ENCODE results near the gene NUPR1. TPM values are rescaled to one million over a fixed set of nuclear protein-coding genes. Genes with fewer than 3 reads are reported as not detected.

Gene NUPR1
- total RNA-seq, 2 experiments from 2014 or later, result not detected

DNA sequence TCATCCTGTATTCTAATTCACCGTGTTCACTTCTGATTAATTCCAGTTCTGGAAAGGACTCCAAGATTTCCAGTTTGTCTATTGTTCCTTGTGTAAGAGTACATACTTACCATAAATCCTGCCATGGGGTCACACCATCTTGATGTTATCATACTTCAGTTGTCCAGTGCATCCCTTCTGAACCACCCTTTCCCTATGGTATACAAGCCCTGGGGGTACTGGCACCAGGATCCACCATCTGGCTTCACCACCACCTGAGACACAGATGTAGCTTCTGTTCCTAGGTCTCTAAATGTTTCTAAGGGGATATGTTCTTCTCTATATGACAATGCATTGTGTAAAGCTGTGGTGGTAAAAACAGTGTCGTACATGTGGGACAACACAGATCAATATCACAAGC lies 36.2 kb upstream of the NUPR1 start:
- TF ChIP-seq, protein P1, sequence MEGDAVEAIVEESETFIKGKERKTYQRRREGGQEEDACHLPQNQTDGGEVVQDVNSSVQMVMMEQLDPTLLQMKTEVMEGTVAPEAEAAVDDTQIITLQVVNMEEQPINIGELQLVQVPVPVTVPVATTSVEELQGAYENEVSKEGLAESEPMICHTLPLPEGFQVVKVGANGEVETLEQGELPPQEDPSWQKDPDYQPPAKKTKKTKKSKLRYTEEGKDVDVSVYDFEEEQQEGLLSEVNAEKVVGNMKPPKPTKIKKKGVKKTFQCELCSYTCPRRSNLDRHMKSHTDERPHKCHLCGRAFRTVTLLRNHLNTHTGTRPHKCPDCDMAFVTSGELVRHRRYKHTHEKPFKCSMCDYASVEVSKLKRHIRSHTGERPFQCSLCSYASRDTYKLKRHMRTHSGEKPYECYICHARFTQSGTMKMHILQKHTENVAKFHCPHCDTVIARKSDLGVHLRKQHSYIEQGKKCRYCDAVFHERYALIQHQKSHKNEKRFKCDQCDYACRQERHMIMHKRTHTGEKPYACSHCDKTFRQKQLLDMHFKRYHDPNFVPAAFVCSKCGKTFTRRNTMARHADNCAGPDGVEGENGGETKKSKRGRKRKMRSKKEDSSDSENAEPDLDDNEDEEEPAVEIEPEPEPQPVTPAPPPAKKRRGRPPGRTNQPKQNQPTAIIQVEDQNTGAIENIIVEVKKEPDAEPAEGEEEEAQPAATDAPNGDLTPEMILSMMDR (IDR thresholded peaks at IDR 0.05), result no peak
- H3K27me3 ChIP-seq (ENCODE audit: control insufficient read depth in 1 of 2, insufficient read depth in 2 of 2, low read length in 2 of 2), result no peaks in the 10 kb centered on the region
- H3K27ac ChIP-seq (ENCODE audit: low read depth in 1 of 2, low read length in 2 of 2), result no peak overlapping the region
- Mint-ChIP-seq H3K36me3 (ENCODE audit: low read depth) (peaks cover 37% of the 10 kb centered on the region), H3K4me3 (no peak overlapping the region), H3K4me1 (ENCODE audit: low read depth) (peaks cover 44% of the 10 kb centered on the region), H3K27ac (peak overlapping the region; percentile 15), H3K9me3 (no peaks in the 10 kb centered on the region), H3K27me3 (no peaks in the 10 kb centered on the region)
- DNase-seq (no peak), ATAC-seq (ENCODE audit: poor library complexity) (no peak)
- peaks cover 11% of the 10 kb centered on the region for H3K36me3 ChIP-seq (ENCODE audit: insufficient read depth, low read length)
- CTCF ChIA-PET, result interaction anchor here (0.5 kb wide), 1 partner anchor 345 kb away, joined by 3 read pairs; no protein-coding TSS in a partner anchor
- no peak overlapping the region for H3K4me3 ChIP-seq (ENCODE audit: low read length)
- no peaks in the 10 kb centered on the region for H3K9me3 ChIP-seq (ENCODE audit: control insufficient read depth in 1 of 2, insufficient read depth in 1 of 2, low read length in 2 of 2)
- intact Hi-C loops (cut with DNase I, micrococcal nuclease), result loop anchor here in 1 of 2 experiments (10.0 kb wide), 1 partner anchor 60 kb away; the partner anchor contains the start of gene NPIPB8
- peaks cover 6% of the 10 kb centered on the region for H3K4me1 ChIP-seq (ENCODE audit: insufficient read depth, low read length)
- POLR2A ChIA-PET, result interaction anchor here (1.3 kb wide), 1 partner anchor 82 kb away, joined by 3 read pairs; no protein-coding TSS in a partner anchor

DNA sequence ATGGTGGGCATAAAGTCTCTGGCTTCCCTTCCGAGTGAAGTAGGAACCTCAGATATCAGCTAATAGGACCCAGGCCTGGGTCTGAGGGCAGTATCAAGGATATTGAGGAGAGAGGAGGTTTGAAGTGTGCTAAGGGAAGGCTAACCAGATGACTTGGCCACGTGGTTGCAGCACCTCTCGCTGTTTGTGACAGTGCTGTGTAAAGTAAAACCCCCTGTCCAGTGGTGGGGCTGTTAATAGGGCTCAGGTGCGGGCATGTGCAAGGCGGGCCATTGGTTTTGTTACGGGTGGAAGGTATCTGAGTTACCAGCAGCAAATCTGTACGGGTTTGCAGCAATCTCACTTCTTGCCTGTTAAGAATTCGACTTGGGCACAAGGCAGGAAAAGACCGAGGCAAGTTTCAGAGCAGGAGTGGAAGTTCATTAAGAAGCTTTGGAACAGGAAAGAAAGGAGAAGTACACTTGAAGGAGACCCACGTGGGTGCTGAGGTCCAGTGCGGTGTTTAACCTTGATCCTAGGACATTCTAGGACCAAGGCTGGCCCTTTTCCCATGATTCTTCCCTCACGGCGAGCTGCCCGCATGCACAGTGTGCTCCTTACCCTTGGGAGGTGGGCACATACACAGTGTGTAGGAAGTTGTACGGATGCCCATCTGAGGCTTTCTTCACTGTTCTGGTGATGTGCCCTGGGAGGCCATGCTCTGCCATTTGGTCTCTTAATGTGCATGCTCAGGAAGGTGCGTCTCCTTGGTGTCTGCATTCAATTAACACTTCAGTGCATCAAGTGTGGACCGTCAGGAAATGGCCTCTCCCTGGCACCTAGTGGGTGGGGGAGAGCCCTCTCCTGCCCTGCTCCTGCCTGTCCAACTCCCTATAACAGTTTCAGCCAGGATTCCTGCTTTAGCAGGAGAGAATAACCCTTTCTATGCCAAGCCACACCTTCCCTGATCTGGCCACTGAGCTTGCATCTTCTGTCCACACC lies 35.3 kb upstream of the NUPR1 start:
- peaks cover 10% of the 10 kb centered on the region for H3K4me1 ChIP-seq (ENCODE audit: insufficient read depth, low read length)
- Mint-ChIP-seq H3K27ac (peak overlapping the region; percentile 34), H3K9me3 (no peaks in the 10 kb centered on the region), H3K36me3 (ENCODE audit: low read depth) (peaks cover 37% of the 10 kb centered on the region), H3K4me3 (no peak overlapping the region), H3K4me1 (ENCODE audit: low read depth) (peaks cover 51% of the 10 kb centered on the region), H3K27me3 (no peaks in the 10 kb centered on the region)
- no peak overlapping the region for H3K27ac ChIP-seq (ENCODE audit: low read depth in 1 of 2, low read length in 2 of 2)
- H3K4me3 ChIP-seq (ENCODE audit: low read length), result no peak overlapping the region
- DNase-seq (no peak), ATAC-seq (ENCODE audit: poor library complexity) (no peak)
- ChIA-PET CTCF (no interaction called here), POLR2A (no interaction called here)
- H3K27me3 ChIP-seq (ENCODE audit: control insufficient read depth in 1 of 2, insufficient read depth in 2 of 2, low read length in 2 of 2), result no peaks in the 10 kb centered on the region
- intact Hi-C loops (cut with DNase I, micrococcal nuclease), result loop anchor here in 1 of 2 experiments (10.0 kb wide), 1 partner anchor 61 kb away; the partner anchor contains the start of gene NPIPB8
- peaks cover 11% of the 10 kb centered on the region for H3K36me3 ChIP-seq (ENCODE audit: insufficient read depth, low read length)
- no peaks in the 10 kb centered on the region for H3K9me3 ChIP-seq (ENCODE audit: control insufficient read depth in 1 of 2, insufficient read depth in 1 of 2, low read length in 2 of 2)
- TF ChIP-seq, protein P1 (IDR thresholded peaks at IDR 0.05), result no peak

DNA sequence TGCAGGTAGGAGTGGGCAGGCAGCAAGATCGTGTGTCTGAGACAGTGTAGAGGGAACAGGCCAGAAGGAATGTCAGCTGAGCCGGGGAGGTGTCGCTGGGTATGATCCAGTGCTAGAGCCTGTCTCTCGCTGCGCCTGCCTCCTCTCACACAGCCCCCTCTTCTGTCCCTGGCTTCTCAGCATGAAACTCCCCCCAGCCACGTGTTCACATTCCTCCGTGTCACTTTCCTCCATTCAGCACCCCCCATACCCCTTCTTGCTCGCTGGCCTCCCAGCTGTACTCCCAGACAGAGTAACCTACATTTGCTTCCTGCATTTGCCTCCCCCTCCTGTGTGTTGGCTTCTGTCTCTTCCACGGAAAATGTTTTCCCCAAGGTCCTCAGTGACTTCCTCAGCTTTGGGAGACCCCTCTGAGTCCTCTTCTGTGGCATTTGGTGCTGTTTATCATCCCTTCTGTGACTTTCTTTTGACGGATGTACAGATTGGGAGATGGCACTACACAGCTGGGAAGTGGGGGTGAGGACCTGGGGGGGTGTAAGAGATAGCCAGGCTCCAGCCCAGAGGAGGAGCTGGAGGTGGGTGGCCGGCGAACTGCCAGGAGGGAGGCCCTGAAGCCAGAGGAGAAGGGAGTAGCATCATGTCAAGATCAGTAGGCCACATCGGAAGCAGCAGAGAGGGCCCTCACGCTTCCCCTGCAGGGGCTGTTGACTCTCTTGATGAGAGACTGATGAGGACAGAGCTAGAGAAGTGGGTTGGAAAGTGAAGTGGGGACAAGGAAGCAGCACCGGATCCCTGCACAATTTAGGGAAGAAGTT lies 34.1 kb upstream of the NUPR1 start:
- TF ChIP-seq, protein P1 (IDR thresholded peaks at IDR 0.05), result no peak
- H3K9me3 ChIP-seq (ENCODE audit: control insufficient read depth in 1 of 2, insufficient read depth in 1 of 2, low read length in 2 of 2), result no peaks in the 10 kb centered on the region
- H3K4me3 Mint-ChIP-seq, result no peak overlapping the region
- H3K27ac Mint-ChIP-seq, result peak overlapping the region; percentile 42
- H3K9me3 Mint-ChIP-seq, result no peaks in the 10 kb centered on the region
- DNase-seq (no peak), ATAC-seq (ENCODE audit: poor library complexity) (no peak)
- H3K36me3 ChIP-seq (ENCODE audit: insufficient read depth, low read length), result peaks cover 9% of the 10 kb centered on the region
- H3K36me3 Mint-ChIP-seq (ENCODE audit: low read depth), result peaks cover 36% of the 10 kb centered on the region
- peaks cover 48% of the 10 kb centered on the region for H3K4me1 Mint-ChIP-seq (ENCODE audit: low read depth)
- H3K4me1 ChIP-seq (ENCODE audit: insufficient read depth, low read length), result peaks cover 10% of the 10 kb centered on the region
- POLR2A ChIA-PET, result interaction anchor here (1.7 kb wide), 1 partner anchor 38 kb away, joined by 4 read pairs; no protein-coding TSS in a partner anchor
- H3K27me3 ChIP-seq (ENCODE audit: control insufficient read depth in 1 of 2, insufficient read depth in 2 of 2, low read length in 2 of 2), result no peaks in the 10 kb centered on the region
- H3K27me3 Mint-ChIP-seq, result no peaks in the 10 kb centered on the region
- intact Hi-C loops (cut with DNase I, micrococcal nuclease), result loop anchor here in 1 of 2 experiments (10.0 kb wide), 1 partner anchor 62 kb away; the partner anchor contains the start of gene NPIPB8
- no peak overlapping the region for H3K4me3 ChIP-seq (ENCODE audit: low read length)
- CTCF ChIA-PET, result no interaction called here
- H3K27ac ChIP-seq (ENCODE audit: low read depth in 1 of 2, low read length in 2 of 2), result no peak overlapping the region

Measured in CD4-positive, alpha-beta T cell (primary cell).